ENCODE data around the gene QSER1. TPM values are rescaled to one million over a fixed set of nuclear protein-coding genes. Genes with fewer than 3 reads are reported as not detected.
A peak's percentile ranks its signal among the peaks of the same experiment; 100 is the strongest.
"Not testable (repeated sequence)": the region's sequence is repeated elsewhere in the genome, so short reads cannot be mapped to it uniquely, and the experiment has no call there.

Gene QSER1
- total and polyA plus RNA-seq, 12 donors = 2.5 to 23.8 (median 19.2) TPM

GRCh38 chr11:32861850-32862577 is 30.6 kb upstream of the QSER1 start:
- ATAC-seq (no peak), DNase-seq (no peak)
- no peak overlapping the region for H3K27ac ChIP-seq
- no peak overlapping the region for H3K4me3 ChIP-seq
- no peaks in the 10 kb centered on the region for H3K4me1 ChIP-seq
- no peaks in the 10 kb centered on the region for H3K36me3 ChIP-seq
- intact Hi-C loops (cut with DNase I) = no loop called here
- 75 to 82% methylated on average over 3 of the region's 3 CpGs for WGBS, 2 donors
- H3K27me3 ChIP-seq = peaks cover 0 to 16% (median 0%) of the 10 kb centered on the region in 7 donors
- H3K9me3 ChIP-seq = peaks cover 0 to 2% (median 0%) of the 10 kb centered on the region in 11 donors
- TF ChIP-seq CTCF (IDR thresholded peaks at IDR 0.05) = no peak

- Histone ChIP-seq H3K4me1 (no peaks in the 10 kb centered on the region), H3K4me3 (no peak overlapping the region), H3K27me3 (peaks cover 0 to 6% (median 0%) of the 10 kb centered on the region in 7 donors), H3K27ac (no peak overlapping the region), H3K36me3 (no peaks in the 10 kb centered on the region), H3K9me3 (peaks cover 0 to 16% (median 0%) of the 10 kb centered on the region in 11 donors)
- no peak for ATAC-seq
- no peak for TF ChIP-seq CTCF (IDR thresholded peaks at IDR 0.05)
- no peak for DNase-seq
- intact Hi-C loops (cut with DNase I) = no loop called here
These were observed 28.1 kb upstream of the QSER1 start for GRCh38 chr11:32864555-32864954.

GRCh38 chr11:32868752-32869151 is 23.9 kb upstream of the QSER1 start:
- H3K36me3 ChIP-seq; intact Hi-C loops (cut with DNase I); H3K4me1 ChIP-seq; H3K4me3 ChIP-seq; H3K27ac ChIP-seq; DNase-seq; ATAC-seq: not testable (repeated sequence)
- WGBS, 2 donors = 69 to 70% methylated on average over 4 of the region's 4 CpGs
- H3K9me3 ChIP-seq = peaks cover 0 to 16% (median 2%) of the 10 kb centered on the region in 11 donors
- H3K27me3 ChIP-seq = peaks cover 0 to 18% (median 0%) of the 10 kb centered on the region in 7 donors

GRCh38 chr11:32870676-32871075 is 21.9 kb upstream of the QSER1 start:
- H3K4me3 ChIP-seq = no peak overlapping the region
- H3K9me3 ChIP-seq = peaks cover 0 to 16% (median 2%) of the 10 kb centered on the region in 11 donors
- H3K27ac ChIP-seq = no peak overlapping the region
- TF ChIP-seq CTCF (IDR thresholded peaks at IDR 0.05) = peak in 7 of 9 donors; percentile 12 to 40 (median 33)
- intact Hi-C loops (cut with DNase I) = no loop called here
- no peaks in the 10 kb centered on the region for H3K4me1 ChIP-seq
- DNase-seq (peak in 1 of 2 donors; percentile 17), ATAC-seq (no peak)
- H3K27me3 ChIP-seq = peaks cover 0 to 28% (median 6%) of the 10 kb centered on the region in 7 donors
- no peaks in the 10 kb centered on the region for H3K36me3 ChIP-seq
- WGBS, 2 donors = 45 to 50% methylated on average over 2 of the region's 2 CpGs

GRCh38 chr11:32874132-32874531 is 18.5 kb upstream of the QSER1 start:
- H3K4me3 ChIP-seq = no peak overlapping the region
- no peaks in the 10 kb centered on the region for H3K4me1 ChIP-seq
- no peak for DNase-seq
- H3K27ac ChIP-seq = no peak overlapping the region
- no peaks in the 10 kb centered on the region for H3K36me3 ChIP-seq
- TF ChIP-seq CTCF (IDR thresholded peaks at IDR 0.05) = no peak
- intact Hi-C loops (cut with DNase I) = no loop called here
- peaks cover 0 to 3% (median 0%) of the 10 kb centered on the region in 11 donors for H3K9me3 ChIP-seq
- peaks cover 0 to 28% (median 6%) of the 10 kb centered on the region in 7 donors for H3K27me3 ChIP-seq
- no peak for ATAC-seq
